PFSK-1 (cell line): ENCODE measurements around the gene UBXN1.

Source experiments
- FOXP2 ChIP-seq: optimal IDR thresholded peaks from 2 replicates; pipeline ENCODE3; 2011; ENCODE audit warnings: borderline replicate concordance, control low read depth, inconsistent platforms; ENCODE audit not compliant: insufficient read depth; ENCODE audit errors: extremely low read length, extremely low read depth
- POLR2AphosphoS5 ChIP-seq: IDR thresholded peaks from 2 replicates; pipeline ENCODE4 v1.6.1; 2012; ENCODE audit warnings: low read depth, mild to moderate bottlenecking, control low read depth, low read length, moderate library complexity
- REST ChIP-seq, 2 experiments: IDR thresholded peaks; 2 replicates each; pipeline versions ENCODE4 v1.6.1 to v1.8.0; 2011 to 2012; ENCODE audit warnings: low read depth in 2 of 2, low read length in 2 of 2, control low read depth in 1 of 2, inconsistent platforms in 1 of 2, mild to moderate bottlenecking in 1 of 2, moderate library complexity in 1 of 2; ENCODE audit not compliant: insufficient read depth in 1 of 2
- SIN3A ChIP-seq: IDR thresholded peaks from 2 replicates; pipeline ENCODE4 v1.6.1; 2012; ENCODE audit warnings: mild to moderate bottlenecking, low read length, moderate library complexity, borderline replicate concordance; ENCODE audit not compliant: insufficient read depth
- TAF1 ChIP-seq: IDR thresholded peaks from 2 replicates; pipeline ENCODE4 v1.6.1; 2012; ENCODE audit warnings: low read length, control low read depth, borderline replicate concordance; ENCODE audit not compliant: insufficient read depth

UBXN1 gene

GRCh38 chr11:62646825-62647608 is 31.9 kb downstream of the UBXN1 start:
- no peak for TF ChIP-seq TAF1
- no peak for TF ChIP-seq POLR2AphosphoS5
- TF ChIP-seq SIN3A: no peak
- no peak for TF ChIP-seq REST (IDR thresholded peaks at IDR 0.05; ENCODE audit: insufficient read depth in 1 of 2, low read depth in 2 of 2, low read length in 2 of 2)
- TF ChIP-seq FOXP2: no peak

DNA sequence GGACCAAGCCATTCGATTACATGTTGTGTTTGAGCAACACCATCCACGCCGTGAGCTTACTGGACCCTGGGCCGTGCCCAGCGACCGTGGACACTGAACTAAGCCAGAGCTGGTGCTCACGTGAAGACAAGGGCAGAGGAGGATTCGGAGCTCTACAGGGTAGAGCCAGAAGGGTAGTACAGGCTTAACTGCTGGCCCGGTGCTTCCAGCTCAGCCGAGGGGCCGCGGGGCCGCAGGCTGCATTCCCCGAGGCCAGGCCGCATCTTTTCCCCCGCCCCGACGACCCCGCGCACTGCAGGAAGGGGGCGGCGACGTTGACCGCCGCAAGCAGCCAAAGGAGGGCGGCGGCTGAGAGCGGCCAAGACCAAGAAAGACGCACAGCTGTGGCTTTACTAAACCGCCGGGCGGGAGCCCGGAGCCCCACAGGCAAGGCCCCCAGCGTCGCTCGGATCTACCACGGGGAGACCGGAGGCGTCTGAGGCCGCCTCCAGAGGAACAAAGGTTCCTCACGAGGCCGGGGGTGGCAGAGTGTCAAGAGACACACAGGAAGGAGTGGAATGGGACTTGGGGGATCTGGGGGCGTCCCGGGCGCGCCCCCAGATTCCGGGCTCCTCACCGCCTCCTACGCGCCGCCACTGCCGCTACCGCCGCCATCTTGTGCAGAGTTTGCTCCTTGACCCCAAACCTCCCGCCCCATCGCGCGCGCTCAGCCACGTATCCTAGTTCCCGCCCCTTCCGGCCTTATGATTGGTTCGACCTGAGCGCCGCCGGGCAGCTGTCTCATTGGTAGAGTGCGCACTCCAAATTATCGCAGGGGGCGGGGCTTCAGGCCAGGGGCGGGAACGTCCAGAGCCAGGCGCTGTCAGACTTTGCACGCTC is 32.7 kb downstream of the UBXN1 start, which contains the start of gene GANAB:
TSS of gene GANAB (minus strand) at position 668 of the 879 bp plus-strand sequence. CDS start at position 654, 14 bp downstream.
- TF ChIP-seq POLR2AphosphoS5: peak; percentile 98
- TF ChIP-seq TAF1: peak; percentile 95
- TF ChIP-seq FOXP2: peak; percentile 51
- TF ChIP-seq SIN3A: 0 out of 2 replicates have a peak, but pooled peaks have one; percentile 41
- peak in 1 of 2 experiments; percentile 29; a peak in 1 of 4 replicates for TF ChIP-seq REST (IDR thresholded peaks at IDR 0.05; ENCODE audit: insufficient read depth in 1 of 2, low read depth in 2 of 2, low read length in 2 of 2)

GRCh38 chr11:62645671-62645945 is 33.3 kb downstream of the UBXN1 start:
- TF ChIP-seq REST (IDR thresholded peaks at IDR 0.05; ENCODE audit: insufficient read depth in 1 of 2, low read depth in 2 of 2, low read length in 2 of 2) (no peak), POLR2AphosphoS5 (no peak), FOXP2 (no peak)

GRCh38 chr11:62644220-62644619 is 34.7 kb downstream of the UBXN1 start:
- TF ChIP-seq TAF1 (no peak), SIN3A (no peak), FOXP2 (no peak), POLR2AphosphoS5 (no peak), REST (IDR thresholded peaks at IDR 0.05; ENCODE audit: insufficient read depth in 1 of 2, low read depth in 2 of 2, low read length in 2 of 2) (no peak)
